Measurements from ENCODE around the gene NUDT21.
"Not testable (repeated sequence)": the region's sequence is repeated elsewhere in the genome, so short reads cannot be mapped to it uniquely, and the experiment has no call there.

NUDT21 gene

GRCh38 chr16:56382901-56383355 lies 68.2 kb downstream of the NUDT21 start:
- H3K4me2 ChIP-seq (ENCODE audit: low read length): no peak overlapping the region
- no peak for TF ChIP-seq EZH2phosphoT487 (IDR thresholded peaks at IDR 0.05; ENCODE audit: borderline replicate concordance, low read length)
- TF ChIP-seq CTCF (IDR thresholded peaks at IDR 0.05; ENCODE audit: low read depth, low read length, poor library complexity, severe bottlenecking): no peak

GRCh38 chr16:56382459-56382858 lies 68.7 kb downstream of the NUDT21 start:
- H3K4me2 ChIP-seq (ENCODE audit: low read length): no peak overlapping the region
- H3K27me3 ChIP-seq (ENCODE audit: control insufficient read depth, low read length): no peaks in the 10 kb centered on the region
- H3K9me3 ChIP-seq (ENCODE audit: control insufficient read depth, insufficient read depth, low read length): peaks cover 10% of the 10 kb centered on the region
- TF ChIP-seq EZH2phosphoT487 (IDR thresholded peaks at IDR 0.05; ENCODE audit: borderline replicate concordance, low read length) (no peak), CTCF (IDR thresholded peaks at IDR 0.05; ENCODE audit: low read depth, low read length, poor library complexity, severe bottlenecking) (no peak)
- no peaks in the 10 kb centered on the region for H3K9me2 ChIP-seq (replicated peaks; ENCODE audit: control insufficient read depth, low read length)
- H3K27ac ChIP-seq (ENCODE audit: low read depth, low read length): no peak overlapping the region
- H3K4me1 ChIP-seq (ENCODE audit: control insufficient read depth, low read length): no peaks in the 10 kb centered on the region
- no peak overlapping the region for H3K4me3 ChIP-seq (ENCODE audit: low read length)
- H3K36me3 ChIP-seq (ENCODE audit: control insufficient read depth, low read length): peaks cover 100% of the 10 kb centered on the region
- H3F3A ChIP-seq (ENCODE audit: control insufficient read depth, insufficient read depth): no peaks in the 10 kb centered on the region; the same call in 1 of the 2 replicates
- H3K79me2 ChIP-seq (ENCODE audit: control insufficient read depth, low read length): peaks cover 59% of the 10 kb centered on the region
- H4K20me1 ChIP-seq (ENCODE audit: control insufficient read depth, insufficient read depth, low read depth, low read length): no peaks in the 10 kb centered on the region

More at GRCh38 chr16:56382901-56383355, 68.2 kb downstream of the NUDT21 start:
- Histone ChIP-seq H3F3A (ENCODE audit: control insufficient read depth, insufficient read depth) (no peaks in the 10 kb centered on the region; the same call in 1 of the 2 replicates), H3K27me3 (ENCODE audit: control insufficient read depth, low read length) (no peaks in the 10 kb centered on the region), H4K20me1 (ENCODE audit: control insufficient read depth, insufficient read depth, low read depth, low read length) (no peaks in the 10 kb centered on the region), H3K79me2 (ENCODE audit: control insufficient read depth, low read length) (peaks cover 54% of the 10 kb centered on the region), H3K27ac (ENCODE audit: low read depth, low read length) (no peak overlapping the region), H3K36me3 (ENCODE audit: control insufficient read depth, low read length) (peaks cover 100% of the 10 kb centered on the region), H3K9me2 (replicated peaks; ENCODE audit: control insufficient read depth, low read length) (no peaks in the 10 kb centered on the region), H3K4me1 (ENCODE audit: control insufficient read depth, low read length) (no peaks in the 10 kb centered on the region), H3K9me3 (ENCODE audit: control insufficient read depth, insufficient read depth, low read length) (peaks cover 10% of the 10 kb centered on the region), H3K4me3 (ENCODE audit: low read length) (no peak overlapping the region)

- not testable (repeated sequence) for H4K20me1 ChIP-seq (ENCODE audit: control insufficient read depth, insufficient read depth, low read depth, low read length); H3K4me1 ChIP-seq (ENCODE audit: control insufficient read depth, low read length); H3K9me3 ChIP-seq (ENCODE audit: control insufficient read depth, insufficient read depth, low read length); H3K4me2 ChIP-seq (ENCODE audit: low read length); H3F3A ChIP-seq (ENCODE audit: control insufficient read depth, insufficient read depth); H3K27me3 ChIP-seq (ENCODE audit: control insufficient read depth, low read length); H3K9me2 ChIP-seq (replicated peaks; ENCODE audit: control insufficient read depth, low read length); H3K27ac ChIP-seq (ENCODE audit: low read depth, low read length); H3K4me3 ChIP-seq (ENCODE audit: low read length)
- peaks cover 93% of the 10 kb centered on the region for H3K36me3 ChIP-seq (ENCODE audit: control insufficient read depth, low read length)
- H3K79me2 ChIP-seq (ENCODE audit: control insufficient read depth, low read length): peaks cover 74% of the 10 kb centered on the region
Measured at GRCh38 chr16:56380778-56381485, 70.2 kb downstream of the NUDT21 start.

All from DOHH2 (cell line).